Body of pancreas (tissue), 4 donors: ENCODE measurements around the gene UNC93B1. TPM values are rescaled to one million over a fixed set of nuclear protein-coding genes. Genes with fewer than 3 reads are reported as not detected.

Source experiments
- ATAC-seq: fragments of 150-250 bp; one replicate; pipeline ENCODE4 v1.9.1; 2016
- DNase-seq, 4 donors: peaks; one replicate each; pipeline ENCODE4 v3.0.0-alpha.2; 2019
- H3K27ac ChIP-seq, 4 donors: fragments of 200-600 bp; sonication (generic); 1 replicate in 3 of 4; 2 replicates in 1 of 4; pipeline versions ENCODE4 v1.5.1 to v1.6.1; 2016 to 2019; ENCODE audit warnings: mild to moderate bottlenecking in 1 of 4, mixed read lengths in 1 of 4, moderate library complexity in 1 of 4
- H3K27me3 ChIP-seq, 2 donors: fragments of 200-600 bp; sonication (generic); one replicate each; pipeline ENCODE4 v1.6.0; 2016; ENCODE audit warnings: mild to moderate bottlenecking in 1 of 2
- H3K36me3 ChIP-seq, 2 donors: fragments of 200-600 bp; sonication (generic); replicated peaks in 1 of 2; 2 replicates each; pipeline ENCODE4 v1.5.1; 2016; ENCODE audit warnings: low read depth in 2 of 2; ENCODE audit not compliant: insufficient read depth in 1 of 2
- H3K4me1 ChIP-seq: fragments of 200-600 bp; sonication (generic); one replicate; pipeline ENCODE4 v1.6.0; 2016
- H3K4me3 ChIP-seq, 2 donors: fragments of 200-600 bp; sonication (generic); 1 replicate in 1 of 2; 2 replicates in 1 of 2; pipeline ENCODE4 v1.5.1; 2016 to 2019
- H3K9me3 ChIP-seq, 3 donors: fragments of 200-600 bp; sonication (generic); 1 replicate in 2 of 3; 2 replicates in 1 of 3; pipeline ENCODE4 v1.5.1; 2016
- POLR2A ChIP-seq, 3 donors: fragments of 450-650 bp; IDR thresholded peaks; one replicate each; pipeline ENCODE4 v1.6.1; 2016; ENCODE audit warnings: antibody characterized with exemption in 3 of 3, mild to moderate bottlenecking in 2 of 3
- WGBS, 2 donors: methylation state at CpG; one replicate each; pipeline ENCODE4 v1.1.5; 2017; 5-methylcytosine and 5-hydroxymethylcytosine counted together
- intact Hi-C: fragments of 100-400 bp; cut with DNase I; formaldehyde crosslinking; loops from one replicate; pipeline ENCODE4 v1.15.1; 2023
- total RNA-seq, 2 donors: library from RNA; depleted of rRNA; stranded (reverse); fragments of >200 nt; gene quantifications; one replicate each; pipeline ENCODE4 v1.1.0, GENCODE V29; 2016
- TF ChIP-seq, protein P1 (sequence below), 7 experiments: fragments of 450-650 bp in 4 of 7; fragments of 200-600 bp in 3 of 7; sonication (generic) in 3 of 7; IDR thresholded peaks; one replicate each; pipeline ENCODE4 v1.5.1; 2016 to 2019; ENCODE audit warnings: antibody characterized with exemption in 7 of 7

UNC93B1 gene
- total RNA-seq, 2 donors from 2014 or later: 33.9 to 40.5 TPM

DNA sequence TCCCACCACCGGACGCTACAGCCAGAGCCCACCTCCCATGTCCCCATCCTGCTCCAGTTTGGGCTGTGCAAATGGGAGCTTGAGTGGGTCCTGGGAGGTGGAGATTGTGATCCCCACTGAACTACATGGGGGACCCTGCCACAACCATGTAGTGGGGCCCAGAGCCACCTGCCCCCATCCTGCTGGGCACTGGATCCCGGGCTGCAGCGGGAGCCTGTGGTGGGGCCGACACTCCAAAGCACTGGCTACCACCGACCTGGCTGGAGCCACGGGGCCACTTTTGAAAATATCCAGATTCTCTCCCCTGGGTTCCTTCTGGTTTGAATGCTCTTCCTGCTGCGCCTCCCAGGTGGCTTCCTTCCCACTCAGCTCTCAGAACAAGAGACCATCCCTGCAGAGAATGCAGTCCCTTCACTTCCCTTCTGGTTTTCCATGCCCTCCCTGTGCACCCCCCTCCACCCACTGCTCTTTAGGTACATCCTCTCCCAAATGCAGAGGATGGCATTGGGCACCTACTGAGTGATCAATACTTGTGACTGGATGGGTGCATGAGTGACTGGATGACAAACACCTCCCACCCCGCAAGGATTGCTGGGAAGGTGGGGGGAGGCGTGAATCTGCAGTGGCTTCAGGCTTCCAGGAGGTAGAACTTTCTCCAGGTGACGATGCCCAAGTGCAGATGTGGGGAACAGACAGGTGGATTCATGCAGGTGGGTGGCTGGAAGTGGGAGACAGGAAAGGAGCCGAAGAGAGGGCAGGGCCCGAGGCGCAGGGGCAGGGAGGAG, 846 bp upstream of the UNC93B1 start:
- Histone ChIP-seq H3K36me3 (no peaks in the 10 kb centered on the region), H3K27me3 (no peaks in the 10 kb centered on the region), H3K9me3 (no peaks in the 10 kb centered on the region), H3K4me1 (peaks cover 34% of the 10 kb centered on the region), H3K27ac (no peak overlapping the region), H3K4me3 (no peak overlapping the region)
- intact Hi-C loops: no loop called here
- TF ChIP-seq, protein P1, sequence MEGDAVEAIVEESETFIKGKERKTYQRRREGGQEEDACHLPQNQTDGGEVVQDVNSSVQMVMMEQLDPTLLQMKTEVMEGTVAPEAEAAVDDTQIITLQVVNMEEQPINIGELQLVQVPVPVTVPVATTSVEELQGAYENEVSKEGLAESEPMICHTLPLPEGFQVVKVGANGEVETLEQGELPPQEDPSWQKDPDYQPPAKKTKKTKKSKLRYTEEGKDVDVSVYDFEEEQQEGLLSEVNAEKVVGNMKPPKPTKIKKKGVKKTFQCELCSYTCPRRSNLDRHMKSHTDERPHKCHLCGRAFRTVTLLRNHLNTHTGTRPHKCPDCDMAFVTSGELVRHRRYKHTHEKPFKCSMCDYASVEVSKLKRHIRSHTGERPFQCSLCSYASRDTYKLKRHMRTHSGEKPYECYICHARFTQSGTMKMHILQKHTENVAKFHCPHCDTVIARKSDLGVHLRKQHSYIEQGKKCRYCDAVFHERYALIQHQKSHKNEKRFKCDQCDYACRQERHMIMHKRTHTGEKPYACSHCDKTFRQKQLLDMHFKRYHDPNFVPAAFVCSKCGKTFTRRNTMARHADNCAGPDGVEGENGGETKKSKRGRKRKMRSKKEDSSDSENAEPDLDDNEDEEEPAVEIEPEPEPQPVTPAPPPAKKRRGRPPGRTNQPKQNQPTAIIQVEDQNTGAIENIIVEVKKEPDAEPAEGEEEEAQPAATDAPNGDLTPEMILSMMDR (IDR thresholded peaks at IDR 0.05): no peak
- no peak for TF ChIP-seq POLR2A (IDR thresholded peaks at IDR 0.05)
- no peak for ATAC-seq
- 69 to 76% methylated on average over 10 to 14 of the region's 14 CpGs for WGBS, 2 donors
- DNase-seq: no peak

DNA sequence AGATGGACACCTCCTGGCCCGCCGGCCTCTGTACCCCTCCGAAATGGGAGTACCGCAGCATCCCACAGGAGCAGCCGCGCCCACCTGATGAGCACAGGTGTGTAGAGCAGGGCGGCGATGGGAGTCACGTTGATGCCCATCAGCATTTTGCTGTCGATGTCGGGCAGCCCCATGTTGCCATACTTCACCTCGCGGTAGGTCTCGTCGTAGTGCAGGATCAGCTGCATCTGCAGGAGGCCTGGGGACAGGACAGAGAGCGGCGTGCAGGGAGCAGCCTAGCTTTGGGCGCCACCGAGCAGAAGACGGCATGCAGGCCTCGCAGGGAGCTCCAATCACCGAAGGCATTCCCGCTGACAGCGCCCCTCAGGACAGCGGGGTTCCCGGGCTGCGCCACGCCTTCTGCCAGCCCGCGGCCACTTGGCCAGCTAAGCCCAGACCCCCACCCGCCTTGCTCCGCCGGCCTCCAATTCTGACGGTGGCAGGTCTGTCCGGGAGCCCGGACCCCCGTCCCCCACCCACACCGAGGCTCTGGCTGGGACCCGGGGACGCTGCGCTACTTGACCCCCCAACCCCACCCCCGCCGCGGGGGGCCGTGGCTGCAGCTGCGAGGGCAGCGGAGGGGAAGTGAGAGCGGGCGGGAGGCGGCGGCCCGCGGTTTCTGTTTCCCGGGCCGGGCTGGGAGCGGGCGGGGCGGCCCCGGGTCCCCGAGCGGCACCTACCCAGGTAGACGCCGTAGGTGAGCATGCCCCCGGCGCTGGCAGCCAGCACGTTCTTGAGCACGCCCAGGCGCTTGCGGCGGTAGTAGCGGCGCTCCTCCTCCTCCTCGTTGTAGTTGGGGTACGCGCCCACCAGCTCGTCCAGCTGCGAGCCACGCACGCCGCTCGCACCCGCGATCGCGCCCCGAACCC, 705 bp downstream of the UNC93B1 start:
- DNase-seq (peak; percentile 66 to 73 (median 70)), ATAC-seq (peak; percentile 67)

DNA sequence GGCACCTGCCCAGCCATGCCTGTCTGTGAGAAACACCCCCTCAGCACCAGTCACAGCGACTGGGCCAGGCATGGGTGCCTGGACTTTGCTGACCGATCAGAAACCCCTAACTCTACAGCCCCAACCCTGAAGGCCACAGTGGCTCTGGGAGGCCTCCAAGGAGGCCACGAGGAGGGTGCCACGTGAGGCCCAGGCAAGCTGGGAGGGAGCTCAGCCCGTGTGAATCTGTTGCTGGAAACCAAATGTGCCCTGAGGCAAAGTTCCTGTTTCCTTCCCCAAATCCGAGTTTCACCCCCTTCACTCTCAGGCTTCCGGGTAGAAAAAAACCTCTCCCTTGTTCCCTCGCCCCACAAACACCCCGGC, 1.3 kb downstream of the UNC93B1 start:
- no peak for TF ChIP-seq POLR2A (IDR thresholded peaks at IDR 0.05)
- TF ChIP-seq, protein P1 (IDR thresholded peaks at IDR 0.05): no peak
- ATAC-seq: no peak
- Histone ChIP-seq H3K4me3 (no peak overlapping the region), H3K36me3 (no peaks in the 10 kb centered on the region), H3K27ac (peak overlapping the region in 1 of 4 donors; percentile 76), H3K27me3 (no peaks in the 10 kb centered on the region), H3K9me3 (no peaks in the 10 kb centered on the region), H3K4me1 (peaks cover 15% of the 10 kb centered on the region)
- intact Hi-C loops: no loop called here
- DNase-seq: peak in 1 of 4 donors; percentile 41
- WGBS, 2 donors: 52 to 70% methylated on average over 7 to 8 of the region's 9 CpGs

More for the DNA sequence above, 705 bp downstream of the UNC93B1 start:
- H3K4me1 ChIP-seq: peaks cover 18% of the 10 kb centered on the region
- intact Hi-C loops: no loop called here
- no peaks in the 10 kb centered on the region for H3K27me3 ChIP-seq
- WGBS, 2 donors: 24 to 36% methylated on average over 14 to 55 of the region's 86 CpGs
- no peak for TF ChIP-seq POLR2A (IDR thresholded peaks at IDR 0.05)
- TF ChIP-seq, protein P1 (IDR thresholded peaks at IDR 0.05): no peak
- H3K36me3 ChIP-seq: no peaks in the 10 kb centered on the region
- peak overlapping the region; percentile 40 to 55 for H3K4me3 ChIP-seq
- peak overlapping the region; percentile 32 to 76 (median 63) for H3K27ac ChIP-seq
- H3K9me3 ChIP-seq: no peaks in the 10 kb centered on the region

DNA sequence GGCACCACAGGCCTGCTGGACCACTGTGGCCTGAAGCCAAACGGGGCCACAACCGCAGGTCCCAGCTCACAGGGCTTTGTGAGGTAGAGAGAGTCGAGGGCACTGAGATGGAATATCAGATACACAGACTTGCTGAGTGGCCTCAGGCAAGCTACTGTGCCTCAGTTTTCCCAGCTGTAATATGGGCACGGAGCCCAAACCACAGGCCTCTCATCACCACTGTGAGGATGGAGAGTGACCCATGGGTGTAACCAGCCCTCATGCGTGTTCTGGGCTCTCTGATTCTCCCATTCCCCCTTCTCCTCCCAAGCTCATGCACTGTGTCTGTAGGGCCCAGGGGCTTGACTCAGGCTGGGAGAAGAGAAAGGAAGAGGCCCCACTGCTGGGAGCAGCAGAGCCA, 4.2 kb downstream of the UNC93B1 start:
- Histone ChIP-seq H3K4me1 (peaks cover 19% of the 10 kb centered on the region), H3K36me3 (no peaks in the 10 kb centered on the region), H3K9me3 (no peaks in the 10 kb centered on the region), H3K4me3 (no peak overlapping the region), H3K27me3 (no peaks in the 10 kb centered on the region), H3K27ac (no peak overlapping the region)
- DNase-seq: no peak
- intact Hi-C loops: no loop called here
- TF ChIP-seq, protein P1 (IDR thresholded peaks at IDR 0.05): no peak
- no peak for TF ChIP-seq POLR2A (IDR thresholded peaks at IDR 0.05)
- WGBS, 2 donors: 87 to 92% methylated on average over 5 of the region's 5 CpGs
- no peak for ATAC-seq
